Measurements from ENCODE around the gene DEFB124. TPM values are rescaled to one million over a fixed set of nuclear protein-coding genes. Genes with fewer than 3 reads are reported as not detected.
"Not testable (repeated sequence)": the region's sequence is repeated elsewhere in the genome, so short reads cannot be mapped to it uniquely, and the experiment has no call there.

The DEFB124 gene
- polyA plus RNA-seq, 1 donor = 0.88 TPM

- DNase-seq = no peak
These were observed 13.2 kb upstream of the DEFB124 start for GRCh38 chr20:31488115-31488514.

- peak; percentile 95 for DNase-seq
These were observed 10.8 kb upstream of the DEFB124 start for GRCh38 chr20:31485450-31486339.

GRCh38 chr20:31484001-31484400 lies 9.1 kb upstream of the DEFB124 start:
- DNase-seq = peak; percentile 57

DNA sequence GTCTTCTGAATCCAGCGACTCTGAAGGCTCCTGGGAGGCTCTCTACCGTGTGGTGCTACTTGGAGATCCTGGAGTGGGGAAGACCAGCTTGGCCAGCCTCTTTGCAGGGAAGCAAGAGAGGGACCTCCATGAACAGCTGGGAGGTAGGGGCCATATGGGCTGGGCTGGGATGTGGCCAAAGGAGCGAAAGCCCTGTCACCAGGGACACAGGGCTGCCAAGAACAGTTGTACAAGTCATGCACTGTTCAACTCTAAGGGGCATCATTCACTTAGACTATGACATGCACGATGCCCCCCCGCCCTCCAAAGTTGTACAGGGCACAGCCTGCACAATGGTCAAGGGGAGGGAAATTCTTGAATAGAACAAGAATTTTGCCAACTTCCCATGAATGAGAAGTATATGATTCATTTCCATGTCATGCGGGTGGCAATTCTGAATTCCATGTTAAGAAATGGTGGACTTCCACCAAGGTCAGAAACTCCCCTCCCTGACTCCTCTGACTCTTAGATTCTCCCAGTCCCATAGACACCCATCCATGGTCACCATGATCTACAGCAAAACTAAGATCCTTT lies 1.8 kb upstream of the DEFB124 start:
- DNase-seq = no peak

DNA sequence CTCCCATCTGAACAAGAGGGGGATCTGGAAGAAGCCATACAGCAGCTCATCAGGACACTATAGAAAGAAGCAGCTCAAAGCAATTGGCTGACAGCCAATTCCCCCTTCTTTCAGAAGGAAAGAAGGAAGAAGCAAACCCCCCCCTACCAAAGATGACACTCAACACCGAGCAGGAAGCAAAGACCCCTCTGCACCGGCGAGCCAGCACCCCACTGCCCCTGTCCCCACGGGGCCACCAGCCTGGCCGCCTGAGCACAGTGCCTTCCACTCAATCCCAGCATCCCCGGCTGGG lies 1.3 kb upstream of the DEFB124 start:
- DNase-seq = no peak

DNA sequence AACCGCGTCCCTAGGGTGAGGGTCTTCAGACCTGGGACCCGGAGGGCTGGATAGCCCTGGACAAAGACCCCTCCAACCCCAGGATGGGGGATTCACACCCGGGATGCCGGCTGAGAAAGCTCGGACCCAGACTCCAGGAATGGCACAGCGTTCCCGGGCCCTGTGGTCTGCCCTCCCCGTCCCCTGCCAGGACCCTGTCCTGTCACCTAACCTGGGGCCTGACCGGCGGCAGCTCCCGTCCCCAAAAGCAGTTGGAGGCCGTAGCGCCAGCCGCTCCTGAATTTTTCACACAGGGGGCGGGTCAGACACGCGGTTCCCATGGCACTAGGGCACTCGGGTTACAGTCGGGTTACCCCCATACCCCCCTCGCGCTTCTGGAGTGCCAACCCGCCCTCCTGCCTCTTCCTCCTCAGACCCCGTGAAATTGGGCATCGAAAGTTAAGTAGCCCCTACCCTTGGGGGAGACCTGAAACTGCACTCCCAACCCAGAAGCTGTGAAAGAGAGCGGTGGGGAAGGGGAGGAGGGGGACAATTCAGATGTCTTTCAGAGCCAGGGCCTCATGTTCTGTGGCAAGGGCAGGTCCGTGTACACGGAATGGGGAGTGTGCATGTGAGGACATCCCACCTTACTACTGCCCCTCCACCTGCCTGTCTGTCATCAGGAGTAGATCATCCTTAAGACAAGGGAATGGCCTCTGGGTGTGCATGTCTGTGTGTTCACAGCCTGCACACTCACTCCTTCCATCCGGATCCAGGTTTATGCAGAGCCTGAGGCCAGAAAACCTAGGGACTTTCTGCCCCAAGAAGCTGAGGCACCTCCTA lies 756 bp upstream of the DEFB124 start:
- no peak for DNase-seq

DNA sequence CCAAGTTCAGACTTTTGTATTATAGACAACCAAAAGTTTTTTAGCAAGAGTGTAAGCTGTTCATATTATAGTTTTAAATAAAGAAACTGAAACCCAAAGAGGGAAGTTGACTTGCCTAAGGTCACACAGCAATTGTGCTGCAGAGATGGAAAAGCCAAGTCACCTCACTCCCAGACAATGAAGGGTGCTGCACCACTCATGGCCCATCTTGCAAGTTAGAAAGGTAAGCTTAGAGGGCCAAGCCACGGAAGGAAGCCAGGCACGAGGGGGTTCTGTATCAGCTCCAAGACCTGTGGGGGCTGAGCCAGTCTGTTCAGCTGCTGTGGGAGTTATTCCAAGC lies 860 bp downstream of the DEFB124 start:
- DNase-seq = no peak

DNA sequence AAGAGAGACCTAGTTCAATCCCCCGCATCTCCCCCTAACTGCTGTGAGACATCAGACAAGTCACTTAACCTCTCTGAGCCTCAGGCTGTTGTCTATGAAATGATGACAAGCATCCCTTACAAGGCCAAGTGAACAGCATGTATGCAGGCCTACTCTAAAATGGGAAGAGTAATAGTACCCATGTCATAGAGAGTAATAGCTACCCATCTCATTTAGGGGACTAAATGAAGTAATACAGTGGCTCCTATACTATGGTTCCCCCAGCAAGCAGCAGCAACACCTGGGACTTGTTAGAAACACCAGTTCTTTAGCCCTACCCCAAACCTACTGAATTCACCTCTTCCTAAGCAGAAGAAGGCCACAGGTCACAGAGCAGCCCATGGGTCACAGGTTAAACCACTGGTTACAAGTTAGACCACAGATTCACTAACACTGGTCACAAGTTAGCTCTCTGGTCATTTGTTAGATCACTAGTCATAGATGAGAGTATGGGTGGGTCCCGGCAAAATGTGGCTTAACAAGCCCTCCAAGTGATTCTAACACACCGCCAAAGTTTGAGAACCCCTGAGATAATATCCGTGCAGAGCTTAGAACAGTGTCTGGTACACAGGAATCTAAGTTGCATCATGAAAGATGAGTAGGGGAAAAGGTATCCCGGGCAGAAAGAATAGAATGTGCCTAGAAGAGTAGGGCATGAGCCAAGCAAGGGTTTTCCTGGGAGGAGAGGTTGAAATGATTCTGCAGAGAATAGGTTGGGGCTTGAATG lies 1.4 kb downstream of the DEFB124 start:
- no peak for DNase-seq

DNA sequence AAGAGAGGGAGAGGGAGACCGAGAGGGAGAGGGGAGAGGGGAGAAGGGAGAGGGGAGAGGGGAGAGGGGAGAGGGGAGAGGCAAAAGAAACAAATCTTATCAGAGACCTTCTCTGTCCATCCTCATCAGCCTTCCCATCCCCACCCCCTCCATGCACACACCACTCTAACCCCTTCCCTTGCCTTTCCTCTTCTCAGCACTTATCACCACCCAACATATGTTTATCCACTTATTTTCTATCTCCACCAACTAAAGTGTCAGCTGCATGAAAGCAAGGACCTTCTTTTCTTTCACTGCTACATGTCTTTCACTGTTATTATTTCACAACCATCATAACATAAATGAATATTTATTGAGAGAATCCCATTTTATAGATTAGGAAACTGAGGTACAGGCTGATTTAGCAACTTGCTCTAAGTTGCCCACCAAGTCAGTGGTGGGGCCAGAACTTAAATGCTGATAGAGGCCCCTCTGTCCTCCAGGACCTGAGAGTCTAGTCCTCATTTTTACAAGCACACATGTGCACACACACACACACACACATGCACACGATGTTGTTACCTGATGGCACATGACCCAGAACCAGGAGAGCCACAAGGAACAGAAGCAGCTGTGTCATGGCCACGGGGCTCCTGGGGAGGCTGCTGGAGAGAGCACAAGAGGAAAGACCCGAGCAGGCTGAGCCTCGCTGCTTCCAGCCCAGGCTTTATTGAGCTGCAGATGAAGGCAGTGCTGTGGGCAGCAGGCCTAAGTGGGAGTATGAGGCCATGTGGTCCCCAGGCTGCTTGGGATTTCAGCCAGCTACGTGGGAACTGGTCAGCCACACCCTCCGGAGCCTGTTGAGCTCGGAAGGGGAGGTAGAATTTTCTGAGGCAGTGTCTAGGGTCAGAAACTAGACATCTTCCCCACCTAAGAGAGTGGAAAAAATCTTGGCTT lies 2.3 kb downstream of the DEFB124 start:
- DNase-seq = peak; percentile 63

GRCh38 chr20:31470946-31471345 lies 4.0 kb downstream of the DEFB124 start:
- not testable (repeated sequence) for DNase-seq

DNA sequence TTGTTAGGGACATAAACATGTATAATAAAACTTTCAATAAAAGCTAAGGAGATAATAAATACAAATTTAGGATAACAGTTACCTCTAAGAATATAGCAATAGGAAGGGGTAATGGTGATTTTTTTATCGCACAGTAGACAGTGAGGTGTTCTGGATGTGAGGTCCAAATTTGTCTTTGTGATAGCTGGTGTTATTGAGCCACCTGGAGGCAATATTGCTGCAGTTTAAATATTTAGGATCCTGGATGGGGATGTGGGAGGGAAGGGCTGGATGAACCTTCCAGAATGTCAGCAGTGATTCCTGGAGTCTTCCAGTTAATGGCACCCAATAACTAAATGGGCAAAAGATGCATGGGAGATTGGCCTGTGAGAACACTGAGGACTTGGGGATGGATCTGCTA lies 20.6 kb downstream of the DEFB124 start:
- no peak for DNase-seq

DNA sequence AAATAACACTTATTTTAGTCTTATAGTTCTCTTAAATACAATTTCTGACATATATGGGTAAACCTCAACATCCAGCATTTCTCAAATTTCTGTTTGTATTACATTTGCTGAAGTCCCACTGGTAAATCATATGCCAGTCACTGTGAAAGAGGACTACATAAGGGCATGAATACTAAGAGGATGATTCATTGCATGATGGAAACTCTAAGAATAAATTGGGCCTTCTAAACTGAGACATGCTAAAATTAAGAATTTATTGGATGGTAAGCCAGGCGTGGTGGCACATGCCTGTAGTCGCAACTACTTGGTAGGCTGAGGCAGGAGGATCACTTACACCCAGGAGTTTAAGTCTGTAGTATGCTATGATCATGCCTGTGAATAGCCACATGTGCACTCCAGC lies 22.4 kb downstream of the DEFB124 start:
- no peak for DNase-seq

DNA sequence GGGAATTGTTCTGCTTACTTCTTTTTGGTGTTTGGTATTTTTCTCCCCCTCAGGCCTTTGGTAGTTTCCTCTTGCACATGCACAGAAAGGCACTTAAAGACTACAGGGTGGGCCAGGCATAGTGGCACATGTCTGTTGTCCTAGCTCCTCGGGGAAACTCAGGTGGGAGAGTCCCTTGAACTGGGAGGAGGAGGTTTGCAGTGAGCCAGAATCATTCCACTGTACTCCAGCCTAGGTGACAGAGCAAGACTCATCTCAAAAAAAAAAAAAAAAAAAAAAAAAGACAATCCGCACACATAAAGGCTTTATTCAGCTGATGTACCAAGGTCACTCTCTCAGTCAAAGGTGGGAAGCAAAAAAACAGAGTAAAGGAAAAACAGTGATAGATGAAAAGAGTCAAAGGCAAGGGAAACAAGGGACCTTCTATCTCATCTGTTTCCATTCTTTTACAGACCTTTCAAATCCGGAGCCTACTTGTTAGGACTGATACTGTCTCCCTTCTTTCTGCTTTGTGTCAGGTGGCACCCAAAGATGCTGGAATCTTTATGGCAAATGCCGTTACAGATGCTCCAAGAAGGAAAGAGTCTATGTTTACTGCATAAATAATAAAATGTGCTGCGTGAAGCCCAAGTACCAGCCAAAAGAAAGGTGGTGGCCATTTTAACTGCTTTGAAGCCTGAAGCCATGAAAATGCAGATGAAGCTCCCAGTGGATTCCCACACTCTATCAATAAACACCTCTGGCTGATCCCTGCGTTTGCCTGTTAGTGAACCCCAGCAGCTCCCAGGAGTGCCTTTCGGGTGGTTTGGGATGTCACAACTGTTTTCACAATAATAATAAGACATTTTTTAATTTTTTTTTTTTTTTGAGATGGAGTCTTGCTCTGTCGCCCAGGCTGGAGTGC lies 25.2 kb downstream of the DEFB124 start:
- DNase-seq = no peak

GRCh38 chr20:31446084-31446819 lies 28.7 kb downstream of the DEFB124 start:
- no peak for DNase-seq

DNA sequence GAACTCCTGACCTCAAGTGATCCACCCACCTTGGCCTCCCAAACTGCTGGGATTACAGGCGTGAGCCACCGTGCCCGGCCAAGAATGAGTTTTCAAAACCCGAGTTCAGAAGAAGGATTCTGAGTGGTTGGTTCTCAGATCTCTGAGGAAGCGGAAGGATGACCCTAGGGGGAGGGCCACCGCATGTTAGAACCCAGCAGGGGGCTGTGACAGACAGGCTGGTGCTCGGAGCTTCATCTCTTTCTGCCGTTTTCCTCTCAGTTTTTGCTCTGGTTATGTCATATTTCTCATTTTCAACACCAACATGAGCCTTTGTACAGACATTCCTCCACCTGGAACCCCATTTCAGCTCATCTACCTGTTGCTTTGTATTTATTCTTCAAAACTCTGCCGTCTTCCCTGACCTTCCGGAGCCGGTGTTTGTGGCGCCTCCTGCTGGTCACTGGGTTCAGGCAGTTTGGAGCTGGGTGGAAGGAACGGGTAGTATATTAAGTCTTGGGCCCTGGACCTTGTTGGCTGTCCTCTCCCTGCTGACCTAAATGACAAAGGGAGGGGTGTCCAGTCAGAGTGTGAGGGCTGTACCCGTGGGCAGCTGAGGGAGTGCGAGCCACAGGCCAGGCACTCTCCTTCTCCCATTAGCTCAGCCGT lies 34.8 kb downstream of the DEFB124 start, which contains the start of gene DEFB123:
TSS of gene DEFB123 (plus strand) at position 621 of the 648 bp plus-strand sequence. CDS start 67 bp downstream, outside the sequence.
- no peak for DNase-seq

DNA sequence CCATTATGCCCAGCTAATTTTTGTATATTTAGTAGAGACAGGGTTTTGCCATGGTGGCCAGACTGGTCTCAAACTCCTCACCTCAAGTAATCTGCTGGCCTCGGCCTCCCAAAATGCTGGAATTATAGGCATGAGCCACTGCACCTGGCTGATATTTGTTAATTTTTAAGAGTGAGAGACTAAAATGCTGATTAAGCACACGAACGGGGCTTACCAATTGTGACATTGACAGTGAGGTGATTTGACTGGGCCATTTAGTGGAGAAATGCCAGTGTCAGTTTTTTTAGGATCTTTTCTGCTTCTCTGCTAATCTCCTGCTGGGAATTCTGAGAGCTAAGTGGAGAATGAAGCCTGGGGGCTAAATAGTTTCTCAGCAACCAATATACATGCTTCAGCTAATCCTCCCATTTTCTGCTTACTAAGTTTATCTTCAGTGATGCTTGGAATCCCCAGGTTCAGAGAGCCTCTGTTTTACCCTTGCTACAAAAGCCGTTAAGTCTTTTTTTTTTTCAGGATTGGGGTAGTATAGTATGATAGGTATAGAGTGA lies 44.3 kb downstream of the DEFB124 start:
- no peak for DNase-seq

DNA sequence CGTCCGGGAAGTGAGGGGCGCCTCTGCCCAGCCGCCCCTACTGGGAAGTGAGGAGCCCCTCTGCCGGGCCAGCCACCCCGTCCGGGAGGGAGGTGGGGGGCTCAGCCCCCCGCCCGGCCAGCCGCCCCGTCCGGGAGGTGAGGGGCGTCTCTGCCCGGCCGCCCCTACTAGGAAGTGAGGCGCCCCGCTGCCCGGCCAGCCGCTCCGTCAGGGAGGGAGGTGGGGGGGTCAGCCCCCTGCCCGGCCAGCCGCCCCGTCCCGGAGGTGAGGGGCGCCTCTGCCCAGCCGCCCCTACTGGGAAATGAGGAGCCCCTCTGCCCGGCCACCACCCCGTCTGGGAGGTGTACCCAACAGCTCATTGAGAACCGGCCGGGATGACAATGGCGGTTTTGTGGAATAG lies 47.4 kb downstream of the DEFB124 start:
- not testable (repeated sequence) for DNase-seq

DNA sequence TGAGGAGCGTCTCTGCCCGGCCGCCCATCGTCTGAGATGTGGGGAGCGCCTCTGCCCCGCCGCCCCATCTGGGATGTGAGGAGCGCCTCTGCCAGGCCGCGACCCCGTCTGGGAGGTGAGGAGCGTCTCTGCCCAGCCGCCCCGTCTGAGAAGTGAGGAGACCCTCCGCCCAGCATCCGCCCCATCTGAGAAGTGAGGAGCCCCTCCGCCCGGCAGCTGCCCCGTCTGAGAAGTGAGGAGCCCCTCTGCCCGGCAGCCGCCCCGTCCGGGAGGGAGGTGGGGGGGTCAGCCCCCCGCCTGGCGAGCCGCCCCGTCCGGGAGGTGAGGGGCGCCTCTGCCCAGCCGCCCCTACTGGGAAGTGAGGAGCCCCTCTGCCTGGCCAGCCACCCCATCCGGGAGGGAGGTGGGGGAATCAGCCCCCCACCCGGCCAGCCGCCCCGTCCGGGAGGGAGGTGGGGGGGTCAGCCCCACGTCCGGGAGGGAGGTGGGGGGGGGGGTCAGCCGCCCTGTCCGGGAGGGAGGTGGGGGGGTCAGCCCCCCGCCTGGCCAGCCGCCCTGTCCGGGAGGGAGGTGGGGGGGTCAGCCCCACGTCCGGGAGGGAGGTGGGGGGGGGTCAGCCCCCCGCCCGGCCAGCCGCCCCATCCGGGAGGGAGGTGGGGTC lies 47.9 kb downstream of the DEFB124 start:
- DNase-seq = not testable (repeated sequence)
